Progenitor cell of endocrine pancreas (in vitro differentiated cells): Measurements from ENCODE around the gene ABCC9. TPM values are rescaled to one million over a fixed set of nuclear protein-coding genes. Genes with fewer than 3 reads are reported as not detected.

ENCODE experiments used
- DNase-seq: peaks from one replicate; pipeline ENCODE4 v3.0.0; 2021; ENCODE audit warnings: low spot score; ENCODE audit not compliant: unreplicated experiment
- H3K27ac Mint-ChIP-seq: 2 replicates; pipeline ENCODE4 v1.8.0; 2021; ENCODE audit warnings: mild to moderate bottlenecking, moderate library complexity, mixed read lengths
- H3K27me3 Mint-ChIP-seq: 2 replicates; pipeline ENCODE4 v1.8.0; 2021; ENCODE audit warnings: mixed read lengths
- H3K36me3 Mint-ChIP-seq: 2 replicates; pipeline ENCODE4 v1.8.0; 2022; ENCODE audit warnings: mixed read lengths; ENCODE audit not compliant: insufficient read depth
- H3K4me1 Mint-ChIP-seq: 2 replicates; pipeline ENCODE4 v1.8.0; 2021; ENCODE audit warnings: low read depth, mixed read lengths
- H3K4me3 Mint-ChIP-seq: 2 replicates; pipeline ENCODE4 v1.8.0; 2021; ENCODE audit warnings: low read depth, mild to moderate bottlenecking, moderate library complexity, mixed read lengths
- H3K9me3 Mint-ChIP-seq: 2 replicates; pipeline ENCODE4 v1.8.0; 2021; ENCODE audit warnings: low read depth, mixed read lengths
- CTCF ChIP-seq: fragments of 200-600 bp; sonication (generic); IDR thresholded peaks from one replicate; pipeline ENCODE4 v1.5.0; 2021; ENCODE audit warnings: antibody characterized with exemption, mild to moderate bottlenecking; ENCODE audit not compliant: unreplicated experiment
- total RNA-seq: library from RNA; stranded (reverse); gene quantifications from 2 replicates; pipeline ENCODE4 v1.2.1, GENCODE V29; 2021

Gene ABCC9
- total RNA-seq, 1 donor from 2014 or later: 0.29 TPM

- Mint-ChIP-seq H3K27me3 (peaks cover 13% of the 10 kb centered on the region), H3K4me1 (peaks cover 1% of the 10 kb centered on the region)
- TF ChIP-seq CTCF: no peak
Measured at GRCh38 chr12:21831791-21832344, 109.4 kb downstream of the ABCC9 start.

GRCh38 chr12:21828779-21829178 lies 112.4 kb downstream of the ABCC9 start:
- Mint-ChIP-seq H3K9me3 (no peaks in the 10 kb centered on the region), H3K27ac (no peak overlapping the region), H3K27me3 (peaks cover 7% of the 10 kb centered on the region), H3K4me3 (no peak overlapping the region), H3K36me3 (no peaks in the 10 kb centered on the region), H3K4me1 (peaks cover 1% of the 10 kb centered on the region)
- TF ChIP-seq CTCF: no peak
- no peak for DNase-seq

More at GRCh38 chr12:21831791-21832344, 109.4 kb downstream of the ABCC9 start:
- no peak for DNase-seq
- no peaks in the 10 kb centered on the region for H3K36me3 Mint-ChIP-seq
- H3K4me3 Mint-ChIP-seq: no peak overlapping the region
- no peaks in the 10 kb centered on the region for H3K9me3 Mint-ChIP-seq
- no peak overlapping the region for H3K27ac Mint-ChIP-seq

- TF ChIP-seq CTCF: no peak
- DNase-seq: no peak
- Mint-ChIP-seq H3K27me3 (peaks cover 3% of the 10 kb centered on the region), H3K4me1 (peaks cover 1% of the 10 kb centered on the region), H3K9me3 (no peaks in the 10 kb centered on the region), H3K36me3 (no peaks in the 10 kb centered on the region), H3K27ac (no peak overlapping the region), H3K4me3 (no peak overlapping the region)
Measured at GRCh38 chr12:21828136-21828775, 113.0 kb downstream of the ABCC9 start.

GRCh38 chr12:21827083-21827482 lies 114.1 kb downstream of the ABCC9 start:
- Mint-ChIP-seq H3K36me3 (no peaks in the 10 kb centered on the region), H3K27ac (no peak overlapping the region), H3K4me1 (peaks cover 1% of the 10 kb centered on the region), H3K9me3 (no peaks in the 10 kb centered on the region), H3K4me3 (no peak overlapping the region), H3K27me3 (peaks cover 3% of the 10 kb centered on the region)
- no peak for TF ChIP-seq CTCF
- no peak for DNase-seq

GRCh38 chr12:21826618-21826910 lies 114.7 kb downstream of the ABCC9 start:
- H3K27ac Mint-ChIP-seq: no peak overlapping the region
- DNase-seq: no peak
- H3K36me3 Mint-ChIP-seq: no peaks in the 10 kb centered on the region
- H3K4me3 Mint-ChIP-seq: no peak overlapping the region
- peaks cover 1% of the 10 kb centered on the region for H3K4me1 Mint-ChIP-seq
- peaks cover 3% of the 10 kb centered on the region for H3K27me3 Mint-ChIP-seq
- no peak for TF ChIP-seq CTCF
- H3K9me3 Mint-ChIP-seq: no peaks in the 10 kb centered on the region
